ENCODE measurements around the gene NLK.
"Not testable (repeated sequence)": the region's sequence is repeated elsewhere in the genome, so short reads cannot be mapped to it uniquely, and the experiment has no call there.

Gene NLK

DNA sequence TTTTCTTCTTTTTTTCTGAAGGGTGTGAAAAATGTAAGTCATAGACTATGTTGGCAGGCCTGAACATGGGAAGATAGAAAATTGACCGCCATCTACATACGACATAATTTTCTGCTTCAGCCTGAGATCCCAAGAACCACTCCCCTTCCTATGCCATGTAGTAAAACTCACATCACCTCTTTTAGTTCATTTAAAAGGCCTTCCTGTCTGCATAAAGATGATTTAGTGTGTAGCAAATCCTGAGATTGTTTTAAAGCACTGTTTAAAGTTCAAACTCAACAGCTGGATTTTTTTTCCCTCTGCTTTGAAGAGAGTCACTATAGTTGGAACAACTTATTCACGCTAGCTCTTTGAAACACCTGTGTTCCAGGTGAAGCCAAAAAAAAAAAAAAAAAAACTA lies 101.5 kb downstream of the NLK start:
- FAIRE-seq (no peak), DNase-seq (ENCODE audit: insufficient read length, low spot score) (no peak)

DNA sequence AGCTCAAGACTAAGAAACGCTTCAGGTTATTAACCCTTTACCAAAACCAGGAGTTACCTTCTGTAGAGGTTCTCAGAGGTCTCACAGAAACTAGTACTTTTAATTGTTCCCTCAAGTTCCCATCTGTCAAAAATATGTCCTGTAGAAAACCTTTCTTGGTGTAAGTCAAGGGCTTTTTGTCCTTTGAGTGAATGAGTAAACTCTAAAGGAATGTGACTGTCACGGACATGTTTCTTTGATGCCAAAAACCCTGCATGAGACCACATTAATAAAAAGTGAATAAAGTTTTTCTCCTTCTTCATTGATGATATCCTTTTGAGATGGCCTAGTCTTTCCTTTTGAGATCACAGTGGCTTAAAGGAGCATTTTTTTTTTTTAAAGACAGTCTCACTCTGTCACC lies 102.9 kb downstream of the NLK start:
- no peak for FAIRE-seq
- peak; percentile 4 for DNase-seq (ENCODE audit: insufficient read length, low spot score)

DNA sequence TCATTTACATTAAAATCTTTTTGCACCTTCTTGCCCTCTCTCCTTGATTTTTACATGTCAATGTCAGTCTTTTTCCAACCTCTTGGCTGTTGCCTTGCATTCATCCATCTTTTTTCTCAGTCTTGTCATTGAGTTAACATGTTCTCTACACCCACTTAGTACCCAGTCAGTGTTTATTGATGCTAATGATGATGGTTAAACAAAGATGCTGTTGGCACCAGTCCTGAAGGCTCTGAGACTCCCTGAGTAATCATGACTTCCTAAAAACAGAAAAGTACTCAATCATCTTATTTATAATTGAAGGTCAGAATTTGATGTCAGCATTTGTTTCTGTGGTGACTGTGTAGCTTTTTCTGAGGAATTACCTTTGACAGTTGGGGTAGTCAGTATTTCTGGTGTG lies 104.5 kb downstream of the NLK start:
- FAIRE-seq = no peak
- DNase-seq (ENCODE audit: insufficient read length, low spot score) = no peak

DNA sequence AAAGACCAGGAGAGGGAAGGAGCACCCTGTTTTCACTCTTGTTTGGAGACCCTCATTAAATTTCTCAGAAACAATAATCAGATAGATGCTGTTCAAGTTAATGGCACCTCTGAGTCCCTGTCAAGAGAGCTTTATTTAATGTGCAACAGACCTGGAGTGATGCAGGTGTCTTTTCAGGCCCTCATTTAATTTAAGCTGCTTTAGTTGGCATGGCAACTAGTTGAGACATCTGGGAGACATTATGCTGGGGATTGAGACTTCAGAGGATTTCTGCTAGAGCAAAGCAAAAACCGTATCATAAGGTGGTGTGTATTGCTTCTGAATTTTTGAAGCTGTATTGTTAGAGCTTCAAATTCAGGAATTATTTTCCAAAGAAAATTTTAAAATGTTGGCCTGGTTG lies 108.5 kb downstream of the NLK start:
- FAIRE-seq = no peak
- DNase-seq (ENCODE audit: insufficient read length, low spot score) = no peak

DNA sequence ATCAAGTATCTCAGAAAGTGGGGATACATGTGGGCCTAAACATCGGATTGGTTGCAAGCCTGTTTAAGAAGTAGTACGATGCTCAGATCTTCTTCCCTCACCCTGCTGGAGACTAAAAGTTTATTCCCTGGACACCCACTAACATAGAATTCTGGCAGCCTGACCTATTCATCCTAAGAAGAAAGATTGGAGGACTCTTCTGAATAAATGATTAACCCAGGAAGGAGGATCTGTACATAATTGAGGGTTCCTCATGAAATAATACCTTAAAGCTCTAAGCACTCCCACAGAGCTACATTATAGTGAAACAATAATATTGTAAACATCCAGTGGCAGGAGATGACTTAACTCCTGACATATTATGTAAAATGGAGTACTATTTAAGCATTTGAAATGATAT lies 111.7 kb downstream of the NLK start:
- FAIRE-seq = no peak
- no peak for DNase-seq (ENCODE audit: insufficient read length, low spot score)

DNA sequence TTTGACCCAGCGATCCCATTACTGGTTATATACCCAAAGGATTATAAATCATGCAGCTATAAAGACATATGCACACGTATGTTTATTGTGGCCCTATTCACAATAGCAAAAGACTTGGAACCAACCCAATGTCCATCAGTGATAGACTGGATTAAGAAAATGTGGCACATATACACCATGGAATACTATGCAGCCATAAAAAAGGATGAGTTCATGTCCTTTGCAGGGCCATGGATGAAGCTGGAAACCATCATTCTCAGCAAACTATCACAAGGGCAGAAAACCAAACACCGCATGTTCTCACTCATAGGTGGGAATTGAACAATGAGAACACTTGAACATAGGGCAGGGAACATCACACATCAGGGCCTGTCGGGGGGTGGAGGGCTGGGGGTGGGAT lies 112.9 kb downstream of the NLK start:
- FAIRE-seq; DNase-seq (ENCODE audit: insufficient read length, low spot score): not testable (repeated sequence)

DNA sequence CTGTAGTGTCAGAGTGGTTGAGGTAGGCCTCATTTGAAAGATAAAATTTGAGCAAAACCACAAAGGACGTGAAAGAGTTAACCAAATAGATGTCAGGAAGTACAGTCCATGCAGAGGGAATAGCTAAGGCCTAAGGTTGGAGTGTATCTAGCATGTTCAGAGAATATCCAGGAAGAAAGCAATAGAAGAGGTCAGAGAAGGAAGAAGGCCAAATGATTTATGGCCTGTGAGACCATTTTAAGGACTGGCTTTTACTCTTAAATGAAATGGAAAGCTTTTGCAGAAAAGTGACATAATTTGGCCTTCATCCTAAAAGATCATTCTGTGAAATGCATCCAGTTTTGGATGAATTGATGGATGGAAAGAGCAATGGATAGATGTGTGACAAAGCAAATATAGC lies 116.5 kb downstream of the NLK start:
- FAIRE-seq (no peak), DNase-seq (ENCODE audit: insufficient read length, low spot score) (no peak)

DNA sequence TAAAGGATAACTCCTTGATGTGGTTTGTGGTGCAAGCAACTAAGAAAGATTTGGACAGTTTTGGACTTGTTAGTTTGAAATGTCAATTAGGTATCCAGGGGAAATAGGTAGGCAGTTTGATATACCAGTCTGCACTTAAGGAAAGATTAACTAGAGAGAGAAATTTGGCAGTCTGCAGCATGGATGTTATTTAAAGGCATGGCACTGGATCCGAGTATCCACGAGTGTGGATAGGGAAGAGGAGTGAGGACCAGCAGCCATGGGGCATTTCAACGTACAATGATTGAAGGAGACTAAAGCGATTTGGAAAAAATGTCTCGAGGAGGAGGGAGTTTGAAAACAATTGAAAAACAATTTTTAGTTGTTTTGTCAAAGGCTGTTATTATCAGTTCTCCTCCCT lies 117.4 kb downstream of the NLK start:
- FAIRE-seq = no peak
- no peak for DNase-seq (ENCODE audit: insufficient read length, low spot score)

DNA sequence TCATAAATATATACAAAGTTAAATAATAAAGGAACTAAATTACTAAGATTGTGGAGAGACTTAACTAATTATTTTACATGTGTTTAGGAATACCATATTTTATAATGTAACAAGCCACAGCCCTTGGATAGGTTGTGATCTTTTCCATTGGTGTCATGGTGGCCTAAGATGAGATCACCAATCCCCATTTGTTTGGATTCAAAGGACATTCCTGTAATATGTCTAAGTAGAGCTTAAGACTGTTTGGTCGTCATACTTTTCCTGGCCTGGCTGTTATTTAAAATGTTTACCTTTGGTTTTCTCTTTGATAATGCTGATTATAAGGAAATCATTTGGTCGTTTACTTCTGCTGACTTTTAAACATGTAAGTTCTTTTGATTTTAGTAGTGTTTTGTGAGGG lies 118.1 kb downstream of the NLK start:
- DNase-seq (ENCODE audit: insufficient read length, low spot score) (no peak), FAIRE-seq (no peak)

DNA sequence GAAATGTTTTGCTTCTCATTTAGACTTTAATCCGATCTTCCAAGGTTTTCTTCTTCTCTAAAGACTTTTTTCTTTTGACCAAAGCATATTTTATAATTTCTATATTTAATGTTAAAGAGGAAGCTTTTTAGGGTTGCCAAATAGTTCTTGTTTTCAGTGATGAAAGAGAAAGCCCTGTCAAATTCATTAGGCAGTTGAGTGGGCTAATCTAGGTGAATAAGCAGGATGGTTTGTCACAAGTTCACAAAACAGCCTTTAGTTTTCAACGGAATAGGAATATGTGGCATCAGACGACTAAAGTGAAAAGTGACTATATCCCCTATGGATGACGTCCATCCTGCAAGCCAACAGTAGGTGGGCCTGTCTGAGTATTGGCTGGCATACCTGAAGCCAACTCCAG lies 118.8 kb downstream of the NLK start:
- DNase-seq (ENCODE audit: insufficient read length, low spot score) (no peak), FAIRE-seq (no peak)

DNA sequence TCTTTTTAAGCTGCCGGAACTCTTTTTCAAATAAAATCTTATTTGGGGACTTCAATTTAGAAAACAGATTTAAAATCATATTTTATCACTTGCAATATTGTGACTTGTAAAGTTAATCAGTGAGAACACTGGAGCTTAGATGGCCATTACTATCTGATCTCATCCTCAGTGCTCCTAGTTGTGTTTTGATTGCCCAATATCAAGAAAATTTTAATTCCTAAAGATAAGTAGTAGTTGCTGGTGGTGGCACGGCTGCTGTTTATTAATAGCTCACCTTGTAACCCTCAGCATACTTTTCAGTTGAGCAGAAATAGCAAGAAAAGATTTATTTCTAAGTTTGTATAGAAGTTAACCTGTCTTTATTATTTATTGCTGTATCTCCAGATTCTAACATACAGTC lies 124.0 kb downstream of the NLK start:
- DNase-seq (ENCODE audit: insufficient read length, low spot score) = no peak
- no peak for FAIRE-seq

DNA sequence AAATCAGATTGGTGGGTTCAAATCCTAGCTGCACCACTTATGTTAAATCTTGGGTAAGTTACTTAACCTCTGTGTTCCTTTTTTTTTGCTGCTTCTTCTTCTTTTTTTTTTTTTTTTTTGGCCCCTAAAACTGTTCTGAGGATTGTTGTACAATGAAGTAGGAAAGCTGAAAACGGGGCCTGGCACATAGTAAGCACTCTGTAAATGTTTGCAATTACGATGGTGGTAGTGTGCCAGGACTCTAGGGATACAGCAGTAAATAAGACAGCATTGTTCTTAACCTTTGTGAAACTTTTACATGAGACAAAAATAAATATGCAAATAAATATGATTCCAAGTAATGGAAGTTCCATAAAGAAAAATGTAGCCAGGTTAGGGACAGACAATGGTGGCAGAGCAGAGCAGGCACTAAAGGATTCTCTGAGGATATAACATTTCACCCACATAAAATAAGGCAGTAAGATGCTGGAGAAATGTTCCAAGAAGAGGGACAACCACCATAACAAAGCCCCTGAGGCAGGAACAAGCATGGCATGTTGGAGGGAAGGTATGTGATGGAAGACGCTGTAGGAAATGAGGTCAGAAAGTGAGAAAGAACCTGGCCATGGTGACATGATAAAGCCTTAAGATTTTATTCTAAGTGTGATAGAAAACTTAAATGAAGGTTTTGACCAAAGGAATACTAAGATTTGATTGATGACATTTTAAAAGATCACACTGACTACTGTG lies 127.3 kb downstream of the NLK start:
- no peak for DNase-seq (ENCODE audit: insufficient read length, low spot score)
- no peak for FAIRE-seq

DNA sequence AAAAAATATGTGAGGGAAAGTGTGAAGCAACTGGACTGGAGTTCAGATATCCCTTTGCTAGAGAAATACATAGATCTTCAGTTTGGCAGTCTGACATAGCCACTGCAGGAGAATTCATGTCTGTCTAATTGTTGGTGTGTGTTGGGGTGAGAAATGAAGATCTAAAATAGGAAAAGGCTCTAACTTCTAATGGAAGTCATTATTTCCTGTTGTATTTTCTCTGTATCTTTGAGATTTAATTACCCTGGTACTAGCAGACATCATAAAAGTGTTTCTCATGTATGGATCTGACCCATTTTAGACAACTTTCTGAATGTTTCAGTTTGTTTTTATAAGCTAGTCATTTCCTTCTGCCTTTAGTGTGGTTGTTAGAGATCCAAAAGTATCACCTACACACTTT lies 128.3 kb downstream of the NLK start:
- DNase-seq (ENCODE audit: insufficient read length, low spot score) = no peak
- FAIRE-seq = no peak

DNA sequence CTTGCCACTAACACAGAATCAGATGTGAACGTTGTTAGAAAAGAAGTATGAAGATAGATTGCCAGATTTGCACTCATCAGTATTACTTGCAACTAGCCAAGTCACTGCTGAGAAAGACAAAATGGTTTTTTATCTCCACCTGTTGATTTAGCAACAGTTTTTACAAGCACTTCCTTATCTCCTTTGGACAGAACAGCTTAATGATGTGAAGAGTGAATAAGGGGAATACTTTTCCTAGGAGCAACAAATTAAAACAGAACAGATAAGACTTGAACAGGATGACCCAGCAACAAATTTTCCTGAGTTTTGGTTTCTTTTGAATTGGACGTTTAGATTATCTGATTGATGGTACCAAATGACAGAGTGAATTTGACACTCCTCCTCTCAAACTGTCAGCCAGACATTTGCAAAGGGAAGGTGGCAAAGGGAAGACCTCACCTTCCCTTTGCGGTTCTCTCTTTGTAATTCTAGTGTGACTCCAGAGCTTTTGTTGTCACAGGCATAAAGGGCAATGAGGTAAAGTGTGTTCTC lies 130.6 kb downstream of the NLK start:
- FAIRE-seq = no peak
- no peak for DNase-seq (ENCODE audit: insufficient read length, low spot score)

DNA sequence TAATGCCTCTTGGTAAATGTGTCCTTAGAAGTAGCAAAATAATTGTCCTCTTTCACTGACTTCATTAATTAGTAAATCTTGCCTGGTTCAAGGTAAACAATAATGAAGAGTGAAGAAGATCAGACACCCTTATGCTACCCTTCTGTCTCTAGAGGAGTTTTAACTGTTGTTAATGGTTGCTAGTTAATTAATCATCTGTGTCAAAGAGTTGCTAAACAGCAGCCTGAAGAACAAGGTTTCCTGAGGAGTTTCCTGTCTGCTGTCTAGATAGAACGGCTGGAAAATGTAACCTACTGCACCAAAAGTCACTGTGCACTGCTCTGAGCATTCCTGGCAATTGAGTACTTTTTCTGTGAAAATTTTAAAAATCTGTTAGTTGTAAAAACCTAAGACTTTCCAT lies 131.3 kb downstream of the NLK start:
- DNase-seq (ENCODE audit: insufficient read length, low spot score) = no peak
- no peak for FAIRE-seq

DNA sequence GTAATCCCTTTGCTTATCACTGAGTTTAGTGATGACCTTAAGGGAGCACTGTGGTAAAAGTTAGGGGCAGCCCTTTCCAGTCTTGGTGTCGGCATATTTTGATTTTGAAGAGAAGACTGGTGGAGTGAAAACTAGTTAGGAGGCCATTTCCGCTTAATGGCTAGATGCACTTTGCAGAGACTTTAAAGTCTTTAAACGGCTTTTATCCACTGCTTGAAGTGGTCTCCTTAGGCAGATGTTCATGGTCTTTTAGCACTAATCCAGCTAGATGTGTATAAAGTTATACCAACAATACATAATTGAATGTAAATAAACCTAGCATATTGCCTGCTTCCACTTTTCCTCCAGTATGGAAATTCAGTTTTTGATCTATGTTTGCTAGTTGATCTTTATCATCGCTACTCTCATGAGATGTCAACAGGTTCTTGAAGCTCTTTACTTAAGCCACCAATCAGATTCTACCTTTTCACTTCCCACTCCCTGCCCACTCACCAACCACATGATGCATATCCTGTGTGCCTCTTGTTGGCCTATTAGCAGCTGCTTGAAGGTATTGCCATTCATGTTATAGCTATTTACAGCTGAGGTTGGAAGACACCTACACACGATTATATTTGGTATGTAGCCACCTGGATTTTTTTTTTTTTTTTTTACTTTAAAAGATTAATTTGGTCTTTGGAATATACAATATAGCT lies 132.0 kb downstream of the NLK start:
- FAIRE-seq (peak; percentile 76), DNase-seq (ENCODE audit: insufficient read length, low spot score) (no peak)

DNA sequence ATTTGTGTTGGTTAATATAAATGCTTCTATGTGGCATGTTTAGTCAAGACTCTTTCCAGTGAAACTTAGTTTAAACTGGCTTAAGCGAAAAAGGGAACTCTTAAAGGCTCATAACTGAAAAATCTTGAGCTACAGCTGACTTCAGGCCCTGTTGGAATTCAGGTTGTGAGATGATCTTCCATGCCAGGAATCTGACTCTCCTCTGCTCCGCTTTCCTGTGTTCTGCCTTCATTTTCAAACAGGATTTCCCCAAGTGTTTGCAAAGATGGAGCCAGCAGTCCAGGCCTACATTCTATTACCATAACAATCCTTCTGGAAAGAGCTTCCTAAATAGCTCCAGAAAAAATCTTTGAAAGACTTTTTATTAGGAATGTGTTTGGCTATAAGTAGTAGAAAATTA lies 134.9 kb downstream of the NLK start:
- DNase-seq (ENCODE audit: insufficient read length, low spot score) = no peak
- FAIRE-seq = no peak

DNA sequence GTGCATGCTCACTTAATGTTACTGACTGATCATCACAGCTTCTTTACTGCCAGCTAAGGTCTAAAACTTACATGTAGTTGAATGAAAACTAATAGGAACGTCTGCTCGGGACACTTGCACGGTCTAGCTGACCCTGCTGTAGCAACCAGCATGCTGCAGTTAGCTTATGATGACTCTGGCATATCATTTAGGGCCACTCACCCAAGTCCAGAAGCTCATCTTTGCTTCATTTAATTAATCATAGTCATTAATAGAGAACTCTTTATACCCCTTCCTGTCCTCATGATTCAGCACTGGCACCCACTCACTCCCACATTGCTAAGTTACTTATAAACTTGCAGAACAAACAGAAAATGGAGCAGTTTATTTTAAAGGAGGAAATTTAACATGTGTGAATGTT lies 136.3 kb downstream of the NLK start:
- FAIRE-seq (no peak), DNase-seq (ENCODE audit: insufficient read length, low spot score) (no peak)

DNA sequence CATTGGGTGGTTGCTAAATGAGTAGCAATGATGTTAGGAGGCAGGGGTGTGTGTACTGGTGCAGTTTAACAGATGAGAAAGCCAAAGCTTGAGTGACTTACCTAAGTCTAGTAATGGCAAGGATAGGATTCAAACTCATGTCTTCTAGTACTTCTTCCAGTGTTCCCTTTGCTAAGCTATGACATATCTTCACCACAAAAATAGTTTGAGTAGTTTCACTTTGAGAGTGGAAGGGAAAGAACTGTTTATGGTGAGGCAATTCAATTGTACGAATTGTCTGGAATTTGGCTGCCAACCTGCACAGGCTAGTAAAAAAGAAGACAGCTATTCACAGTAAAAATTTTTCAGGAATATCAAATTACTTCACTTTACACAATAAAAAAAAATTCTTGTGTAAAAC lies 138.0 kb downstream of the NLK start:
- FAIRE-seq = peak; percentile 79

DNA sequence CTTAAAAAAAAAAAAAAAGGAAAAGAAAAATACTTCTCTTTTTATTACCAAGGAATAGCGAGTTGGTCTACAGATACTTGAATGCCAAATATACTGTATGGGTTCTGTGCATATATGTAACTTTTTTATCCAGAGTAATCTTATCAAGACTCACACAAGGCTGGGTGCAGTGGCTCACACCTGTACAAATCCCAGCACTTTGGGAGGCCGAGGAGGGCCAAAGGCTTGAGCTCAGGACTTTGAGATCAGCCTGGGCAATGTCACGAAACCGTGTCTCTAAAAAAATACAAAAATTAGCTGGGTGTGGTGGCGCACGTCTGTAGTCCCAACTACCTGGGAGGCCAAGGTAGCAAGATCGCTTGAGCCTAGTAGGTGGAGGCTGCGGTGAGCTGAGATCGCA lies 139.1 kb downstream of the NLK start:
- FAIRE-seq (no peak), DNase-seq (ENCODE audit: insufficient read length, low spot score) (no peak)

More for the DNA sequence above, 138.0 kb downstream of the NLK start:
- DNase-seq (ENCODE audit: insufficient read length, low spot score) = no peak

DNA sequence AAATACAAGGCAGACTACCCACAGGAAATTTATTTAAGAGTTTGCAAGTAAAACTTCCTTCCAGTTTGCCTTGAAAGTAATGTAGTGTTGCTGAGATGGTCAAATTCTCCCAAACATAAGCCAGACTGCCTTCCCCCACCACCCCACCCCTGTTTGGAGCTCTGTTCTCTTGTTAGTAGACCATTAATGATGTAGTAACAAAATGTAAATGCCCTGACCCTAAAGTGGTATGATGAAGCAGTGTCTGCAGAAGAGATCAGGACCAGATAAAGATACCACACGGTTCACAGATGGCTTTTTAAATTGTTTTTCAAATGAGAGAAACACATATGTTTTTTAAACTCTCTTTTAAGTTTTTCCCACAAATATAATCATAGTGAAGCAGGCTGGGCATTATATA lies 140.1 kb downstream of the NLK start:
- FAIRE-seq = no peak
- no peak for DNase-seq (ENCODE audit: insufficient read length, low spot score)

DNA sequence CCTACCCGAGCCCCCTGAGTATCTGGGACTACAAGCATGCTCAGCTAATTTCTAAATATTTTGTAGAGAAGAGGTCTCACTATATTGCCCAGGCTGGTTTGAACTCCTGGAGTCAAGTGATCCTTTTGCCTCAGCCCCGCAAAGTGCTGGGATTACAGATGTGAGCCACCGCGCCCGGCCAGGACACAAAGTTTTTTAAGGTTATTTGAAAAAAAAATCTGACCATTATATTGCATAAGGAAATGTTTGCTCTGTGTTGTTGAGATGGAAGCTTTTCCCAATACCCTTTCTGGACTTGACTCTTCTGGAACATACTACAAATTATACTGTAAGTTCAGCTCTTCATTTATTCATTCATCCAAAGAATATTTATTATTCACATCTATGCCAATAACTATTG lies 143.2 kb downstream of the NLK start:
- FAIRE-seq (no peak), DNase-seq (ENCODE audit: insufficient read length, low spot score) (no peak)
